H7 (cell line): Measurements from ENCODE around the gene NAALADL2. TPM values are rescaled to one million over a fixed set of nuclear protein-coding genes. Genes with fewer than 3 reads are reported as not detected.
"Not testable (repeated sequence)": the region's sequence is repeated elsewhere in the genome, so short reads cannot be mapped to it uniquely, and the experiment has no call there.

Experiments
- DNase-seq: peaks from one replicate; pipeline ENCODE4 v3.0.0; 2012
- H3K27me3 ChIP-seq: 2 replicates; pipeline ENCODE4 v1.6.0; 2011; ENCODE audit warnings: mild to moderate bottlenecking, low read length; ENCODE audit not compliant: control insufficient read depth, insufficient read depth
- H3K36me3 ChIP-seq: replicated peaks from 2 replicates; pipeline ENCODE4 v1.5.1; 2011; ENCODE audit warnings: low read length; ENCODE audit not compliant: control insufficient read depth, insufficient read depth
- H3K4me3 ChIP-seq: 2 replicates; pipeline ENCODE4 v1.5.1; 2011; ENCODE audit warnings: low read depth, mild to moderate bottlenecking, control low read depth, low read length, moderate library complexity; ENCODE audit not compliant: insufficient read depth
- total RNA-seq: library from RNA; depleted of rRNA; stranded (reverse); fragments of >200 nt; shearing (Covaris generic); gene quantifications from 2 replicates; pipeline ENCODE4 v1.2.3, GENCODE V29; 2014

NAALADL2 gene
- total RNA-seq, 1 experiment from 2014 or later: 0.14 TPM

GRCh38 chr3:175131866-175132265, 272.7 kb downstream of the NAALADL2 start:
- not testable (repeated sequence) for H3K4me3 ChIP-seq, DNase-seq, H3K36me3 ChIP-seq, H3K27me3 ChIP-seq

DNA sequence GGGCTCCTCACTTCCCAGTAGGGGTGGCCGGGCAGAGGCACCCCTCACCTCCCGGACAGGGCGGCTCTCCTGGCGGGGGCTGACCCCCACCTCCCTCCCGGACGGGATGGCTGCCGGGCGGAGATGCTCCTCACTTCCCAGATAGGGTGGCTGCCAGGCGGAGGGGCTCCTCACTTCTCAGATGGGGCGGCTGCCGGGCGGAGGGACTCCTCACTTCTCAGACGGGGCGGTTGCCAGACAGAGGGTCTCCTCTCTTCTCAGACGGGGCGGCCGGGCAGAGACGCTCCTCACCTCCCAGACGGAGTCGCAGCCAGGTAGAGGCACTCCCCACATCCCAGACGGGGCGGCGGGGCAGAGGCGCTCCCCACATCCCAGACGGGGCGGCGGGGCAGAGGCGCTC, 273.6 kb downstream of the NAALADL2 start:
- not testable (repeated sequence) for H3K36me3 ChIP-seq, H3K27me3 ChIP-seq, H3K4me3 ChIP-seq, DNase-seq

- Histone ChIP-seq H3K27me3 (no peaks in the 10 kb centered on the region), H3K36me3 (no peaks in the 10 kb centered on the region), H3K4me3 (no peak overlapping the region)
- DNase-seq: no peak
Observed at GRCh38 chr3:175144368-175144767, 285.2 kb downstream of the NAALADL2 start.

DNA sequence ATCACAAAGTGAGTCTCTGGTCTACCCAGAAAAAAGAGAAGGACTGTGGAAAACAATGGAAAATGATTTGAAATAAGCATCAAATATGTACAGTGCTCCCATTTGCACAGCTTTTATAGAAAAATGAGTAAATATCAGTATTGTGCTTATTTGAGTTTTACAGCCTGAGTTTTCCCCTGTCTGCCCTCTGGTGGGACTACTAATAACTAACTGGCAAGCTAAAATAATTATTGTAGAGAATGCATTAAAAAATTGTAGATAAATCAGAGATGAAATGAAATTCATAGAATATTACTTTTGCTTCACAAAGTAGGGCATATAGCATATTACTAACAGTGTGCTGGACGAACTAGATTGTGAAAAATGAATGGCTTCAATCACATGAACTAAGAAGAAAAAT, 287.1 kb downstream of the NAALADL2 start:
- Histone ChIP-seq H3K36me3 (no peaks in the 10 kb centered on the region), H3K27me3 (no peaks in the 10 kb centered on the region), H3K4me3 (no peak overlapping the region)
- no peak for DNase-seq

GRCh38 chr3:175149675-175150074, 290.5 kb downstream of the NAALADL2 start:
- no peak for DNase-seq
- Histone ChIP-seq H3K4me3 (no peak overlapping the region), H3K36me3 (no peaks in the 10 kb centered on the region), H3K27me3 (no peaks in the 10 kb centered on the region)

GRCh38 chr3:175150812-175151401, 291.8 kb downstream of the NAALADL2 start:
- DNase-seq: no peak
- no peaks in the 10 kb centered on the region for H3K27me3 ChIP-seq
- no peaks in the 10 kb centered on the region for H3K36me3 ChIP-seq
- H3K4me3 ChIP-seq: no peak overlapping the region

DNA sequence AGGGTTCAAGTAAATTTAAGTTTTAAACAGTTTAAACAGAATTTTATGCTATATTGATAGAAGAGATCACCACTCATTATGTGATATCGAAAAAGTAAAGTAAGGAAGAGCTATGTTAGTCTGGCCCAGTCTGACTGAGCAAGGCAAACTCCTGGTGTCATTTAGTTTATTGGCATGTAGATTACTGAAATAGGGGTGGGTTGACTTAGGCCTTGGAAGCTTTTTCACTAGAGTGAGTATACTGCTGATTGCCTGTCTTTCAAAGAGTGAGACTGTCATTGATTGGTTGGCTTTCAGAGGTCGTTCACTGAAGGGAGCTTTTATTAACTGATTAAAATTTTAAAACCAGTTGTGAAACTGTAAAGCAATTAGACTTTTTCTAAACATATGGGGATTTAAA, 294.5 kb downstream of the NAALADL2 start:
- Histone ChIP-seq H3K36me3 (no peaks in the 10 kb centered on the region), H3K4me3 (no peak overlapping the region), H3K27me3 (no peaks in the 10 kb centered on the region)
- no peak for DNase-seq

DNA sequence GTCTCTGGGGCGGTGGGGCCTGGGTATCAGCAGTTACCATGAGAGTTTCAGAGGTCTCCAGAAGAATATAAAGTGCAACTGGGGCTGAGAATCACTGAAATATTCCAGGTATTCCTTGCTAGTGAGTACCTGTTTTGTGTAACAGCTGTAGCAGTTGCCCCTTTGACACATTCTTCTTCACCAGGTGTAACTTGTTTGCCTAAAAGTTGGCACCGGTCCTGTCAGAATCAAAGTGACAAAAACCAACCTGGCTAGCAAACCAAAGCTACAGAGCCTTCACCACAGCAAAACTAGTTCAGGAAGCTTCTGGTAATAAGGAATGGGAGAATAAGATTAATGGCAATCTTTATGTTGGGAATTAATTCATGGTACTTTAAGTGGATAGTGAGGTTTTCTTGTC, 296.0 kb downstream of the NAALADL2 start:
- DNase-seq: no peak
- H3K4me3 ChIP-seq: no peak overlapping the region
- no peaks in the 10 kb centered on the region for H3K36me3 ChIP-seq
- no peaks in the 10 kb centered on the region for H3K27me3 ChIP-seq

DNA sequence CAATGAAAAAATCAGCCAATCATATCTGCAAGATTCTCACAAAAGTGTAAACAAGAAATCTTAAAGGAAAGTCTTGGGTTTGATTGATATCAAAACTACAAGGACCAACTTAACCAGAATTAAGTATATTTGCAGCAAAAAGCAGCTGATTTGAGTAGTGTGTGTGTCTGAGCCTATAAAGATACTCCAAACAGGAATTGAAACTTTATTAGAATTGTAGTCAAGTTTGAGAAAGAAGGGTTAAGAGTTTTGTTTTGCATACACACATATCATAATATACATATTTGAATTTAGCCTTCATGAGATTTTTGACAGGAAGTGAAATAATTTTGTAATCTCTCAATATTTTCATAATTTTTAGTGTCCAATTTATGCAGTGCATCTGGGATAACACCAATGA, 300.1 kb downstream of the NAALADL2 start:
- Histone ChIP-seq H3K36me3 (no peaks in the 10 kb centered on the region), H3K27me3 (no peaks in the 10 kb centered on the region), H3K4me3 (no peak overlapping the region)
- DNase-seq: no peak

DNA sequence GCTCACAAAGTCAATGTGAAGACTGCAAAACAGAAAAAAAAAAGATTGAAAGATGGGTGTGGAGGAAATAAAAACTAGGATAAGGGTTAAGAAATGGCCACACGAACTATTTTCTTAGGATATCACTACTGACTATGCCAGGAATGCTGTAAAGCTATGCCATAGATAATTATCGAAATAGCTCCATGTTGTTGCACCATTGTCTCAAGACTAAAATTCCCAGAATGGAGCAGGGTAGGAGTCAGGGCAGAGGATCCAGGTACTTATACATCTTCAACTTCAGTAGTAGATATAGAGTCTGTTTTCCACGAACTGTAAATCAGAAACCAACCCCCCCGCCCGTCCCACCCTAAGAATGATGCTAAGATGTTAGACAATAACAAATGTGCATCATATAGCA, 302.2 kb downstream of the NAALADL2 start:
- Histone ChIP-seq H3K36me3 (no peaks in the 10 kb centered on the region), H3K27me3 (no peaks in the 10 kb centered on the region), H3K4me3 (no peak overlapping the region)
- no peak for DNase-seq

- Histone ChIP-seq H3K27me3 (no peaks in the 10 kb centered on the region), H3K4me3 (no peak overlapping the region), H3K36me3 (no peaks in the 10 kb centered on the region)
- DNase-seq: no peak
Observed at GRCh38 chr3:175163686-175164085, 304.6 kb downstream of the NAALADL2 start.

DNA sequence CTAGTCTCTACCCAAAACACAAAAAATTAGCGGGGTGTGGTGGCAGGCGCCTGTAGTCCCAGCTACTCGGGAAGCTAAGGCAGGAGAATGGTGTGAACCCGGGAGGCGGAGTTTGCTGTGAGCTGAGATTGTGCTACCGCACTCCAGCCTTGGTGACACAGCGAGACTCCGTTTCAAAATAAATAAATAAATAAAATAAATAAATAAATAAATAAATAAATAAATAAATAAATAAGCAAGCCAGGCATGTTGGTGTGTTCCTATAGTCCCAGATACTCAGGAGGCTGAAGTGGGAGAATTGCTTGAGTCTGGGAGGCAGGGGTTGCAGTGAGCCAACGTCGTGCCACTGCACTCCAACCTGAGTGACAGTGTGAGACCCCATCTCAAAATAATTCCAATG, 314.0 kb downstream of the NAALADL2 start:
- not testable (repeated sequence) for DNase-seq, H3K27me3 ChIP-seq, H3K4me3 ChIP-seq, H3K36me3 ChIP-seq

DNA sequence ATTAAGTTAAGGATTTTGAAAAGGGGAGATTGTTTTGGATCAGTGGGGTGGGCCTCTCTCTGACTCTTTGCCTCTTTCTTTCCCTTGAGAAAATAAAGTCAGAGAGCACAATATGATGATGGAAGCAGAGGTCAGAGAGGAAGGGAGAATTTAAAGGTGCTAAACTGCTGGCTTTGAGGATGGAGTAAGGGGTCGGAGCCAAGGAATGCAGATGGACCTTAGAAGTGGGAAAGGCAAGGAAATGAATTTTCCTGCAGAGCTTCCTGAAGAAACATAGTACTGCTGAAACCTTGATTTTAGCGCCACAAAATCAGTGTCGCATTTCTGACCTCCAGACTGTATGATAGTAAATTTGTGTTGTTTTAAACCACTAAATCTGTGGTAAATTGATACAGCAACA, 317.4 kb downstream of the NAALADL2 start:
- no peaks in the 10 kb centered on the region for H3K36me3 ChIP-seq
- no peak overlapping the region for H3K4me3 ChIP-seq
- no peak for DNase-seq
- H3K27me3 ChIP-seq: no peaks in the 10 kb centered on the region

- DNase-seq: no peak
- Histone ChIP-seq H3K36me3 (no peaks in the 10 kb centered on the region), H3K4me3 (no peak overlapping the region), H3K27me3 (no peaks in the 10 kb centered on the region)
Observed at GRCh38 chr3:175179055-175179454, 319.9 kb downstream of the NAALADL2 start.

GRCh38 chr3:175184392-175184791, 325.3 kb downstream of the NAALADL2 start:
- no peak for DNase-seq
- H3K36me3 ChIP-seq: no peaks in the 10 kb centered on the region
- H3K4me3 ChIP-seq: no peak overlapping the region
- no peaks in the 10 kb centered on the region for H3K27me3 ChIP-seq

- Histone ChIP-seq H3K36me3 (no peaks in the 10 kb centered on the region), H3K27me3 (no peaks in the 10 kb centered on the region), H3K4me3 (no peak overlapping the region)
- no peak for DNase-seq
Observed at GRCh38 chr3:175185903-175186302, 326.8 kb downstream of the NAALADL2 start.
